ENCODE results near the gene MBTD1. TPM values are rescaled to one million over a fixed set of nuclear protein-coding genes. Genes with fewer than 3 reads are reported as not detected.

Gene MBTD1
- total and polyA plus RNA-seq, 9 of the 15 experiments (the other 6 are each of a cell fraction or from before 2014, with no cell fraction given) = 2.1 to 26.3 (median 13.3) TPM

DNA sequence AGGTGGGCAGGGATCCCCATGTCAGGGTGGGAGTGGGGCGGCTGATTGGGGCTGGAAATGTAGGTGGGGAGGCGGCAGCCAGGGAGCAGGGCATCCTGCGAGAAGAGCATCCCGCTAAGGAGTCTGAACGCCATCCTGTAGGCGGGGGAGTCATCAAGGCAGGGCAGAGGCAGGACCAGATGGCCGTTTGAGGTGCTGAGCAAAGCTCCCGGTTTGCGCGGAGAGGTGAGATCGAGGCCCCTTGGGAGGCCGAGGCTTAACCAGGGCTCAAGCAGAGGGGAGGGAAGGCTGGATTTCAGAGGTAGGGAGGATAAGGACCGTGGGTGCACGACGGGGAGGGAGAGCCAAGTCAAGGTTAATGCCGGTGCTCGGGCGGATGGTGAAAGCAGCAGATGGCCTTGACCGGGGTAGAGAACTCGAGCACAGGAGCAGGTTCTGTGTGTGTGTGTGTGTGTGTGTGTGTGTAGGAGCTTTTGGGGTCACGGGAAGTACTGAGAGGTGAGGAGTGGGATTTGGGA, 94.1 kb downstream of the MBTD1 start (continued):
- TF ChIP-seq SIX5 (IDR thresholded peaks at IDR 0.05; ENCODE audit: borderline replicate concordance in 1 of 2, insufficient read depth in 1 of 2, low read depth in 1 of 2, low read length in 2 of 2) (no peak), POLR3G (IDR thresholded peaks at IDR 0.05; ENCODE audit: extremely low read depth, insufficient read length, insufficient replicate concordance) (no peak), NFRKB (IDR thresholded peaks at IDR 0.05; ENCODE audit: low read depth) (no peak), ZFP30 (CRISPR knock-in tag; IDR thresholded peaks at IDR 0.05; ENCODE audit: borderline replicate concordance) (no peak), STAT5A (IDR thresholded peaks at IDR 0.05; ENCODE audit: borderline replicate concordance, low read length) (no peak), ELF2 (CRISPR knock-in tag; IDR thresholded peaks at IDR 0.05) (no peak), FOXJ3 (CRISPR knock-in tag; IDR thresholded peaks at IDR 0.05) (no peak), JUNB (CRISPR knock-in tag; conservative IDR thresholded peaks at IDR 0.05) (no peak), CBX3 (IDR thresholded peaks at IDR 0.05; ENCODE audit: borderline replicate concordance in 1 of 2, low read length in 2 of 2) (no peak), FIP1L1 (IDR thresholded peaks at IDR 0.05; ENCODE audit: low read depth, low read length, poor library complexity, severe bottlenecking) (no peak), ZFX (CRISPR knock-in tag; IDR thresholded peaks at IDR 0.05) (no peak), TAF7 (tag; IDR thresholded peaks at IDR 0.05) (no peak), ELF4 (CRISPR knock-in tag; IDR thresholded peaks at IDR 0.05) (peak; percentile 94), MTF1 (CRISPR knock-in tag; IDR thresholded peaks at IDR 0.05; ENCODE audit: borderline replicate concordance) (no peak)
- TF ChIP-seq, protein P1, sequence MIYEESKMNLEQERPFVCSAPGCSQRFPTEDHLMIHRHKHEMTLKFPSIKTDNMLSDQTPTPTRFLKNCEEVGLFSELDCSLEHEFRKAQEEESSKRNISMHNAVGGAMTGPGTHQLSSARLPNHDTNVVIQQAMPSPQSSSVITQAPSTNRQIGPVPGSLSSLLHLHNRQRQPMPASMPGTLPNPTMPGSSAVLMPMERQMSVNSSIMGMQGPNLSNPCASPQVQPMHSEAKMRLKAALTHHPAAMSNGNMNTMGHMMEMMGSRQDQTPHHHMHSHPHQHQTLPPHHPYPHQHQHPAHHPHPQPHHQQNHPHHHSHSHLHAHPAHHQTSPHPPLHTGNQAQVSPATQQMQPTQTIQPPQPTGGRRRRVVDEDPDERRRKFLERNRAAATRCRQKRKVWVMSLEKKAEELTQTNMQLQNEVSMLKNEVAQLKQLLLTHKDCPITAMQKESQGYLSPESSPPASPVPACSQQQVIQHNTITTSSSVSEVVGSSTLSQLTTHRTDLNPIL (CRISPR knock-in tag; IDR thresholded peaks at IDR 0.05) = no peak
- TF ChIP-seq, protein P2, sequence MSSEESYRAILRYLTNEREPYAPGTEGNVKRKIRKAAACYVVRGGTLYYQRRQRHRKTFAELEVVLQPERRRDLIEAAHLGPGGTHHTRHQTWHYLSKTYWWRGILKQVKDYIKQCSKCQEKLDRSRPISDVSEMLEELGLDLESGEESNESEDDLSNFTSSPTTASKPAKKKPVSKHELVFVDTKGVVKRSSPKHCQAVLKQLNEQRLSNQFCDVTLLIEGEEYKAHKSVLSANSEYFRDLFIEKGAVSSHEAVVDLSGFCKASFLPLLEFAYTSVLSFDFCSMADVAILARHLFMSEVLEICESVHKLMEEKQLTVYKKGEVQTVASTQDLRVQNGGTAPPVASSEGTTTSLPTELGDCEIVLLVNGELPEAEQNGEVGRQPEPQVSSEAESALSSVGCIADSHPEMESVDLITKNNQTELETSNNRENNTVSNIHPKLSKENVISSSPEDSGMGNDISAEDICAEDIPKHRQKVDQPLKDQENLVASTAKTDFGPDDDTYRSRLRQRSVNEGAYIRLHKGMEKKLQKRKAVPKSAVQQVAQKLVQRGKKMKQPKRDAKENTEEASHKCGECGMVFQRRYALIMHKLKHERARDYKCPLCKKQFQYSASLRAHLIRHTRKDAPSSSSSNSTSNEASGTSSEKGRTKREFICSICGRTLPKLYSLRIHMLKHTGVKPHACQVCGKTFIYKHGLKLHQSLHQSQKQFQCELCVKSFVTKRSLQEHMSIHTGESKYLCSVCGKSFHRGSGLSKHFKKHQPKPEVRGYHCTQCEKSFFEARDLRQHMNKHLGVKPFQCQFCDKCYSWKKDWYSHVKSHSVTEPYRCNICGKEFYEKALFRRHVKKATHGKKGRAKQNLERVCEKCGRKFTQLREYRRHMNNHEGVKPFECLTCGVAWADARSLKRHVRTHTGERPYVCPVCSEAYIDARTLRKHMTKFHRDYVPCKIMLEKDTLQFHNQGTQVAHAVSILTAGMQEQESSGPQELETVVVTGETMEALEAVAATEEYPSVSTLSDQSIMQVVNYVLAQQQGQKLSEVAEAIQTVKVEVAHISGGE (CRISPR knock-in tag; IDR thresholded peaks at IDR 0.05) = no peak
- TF ChIP-seq, protein P3, sequence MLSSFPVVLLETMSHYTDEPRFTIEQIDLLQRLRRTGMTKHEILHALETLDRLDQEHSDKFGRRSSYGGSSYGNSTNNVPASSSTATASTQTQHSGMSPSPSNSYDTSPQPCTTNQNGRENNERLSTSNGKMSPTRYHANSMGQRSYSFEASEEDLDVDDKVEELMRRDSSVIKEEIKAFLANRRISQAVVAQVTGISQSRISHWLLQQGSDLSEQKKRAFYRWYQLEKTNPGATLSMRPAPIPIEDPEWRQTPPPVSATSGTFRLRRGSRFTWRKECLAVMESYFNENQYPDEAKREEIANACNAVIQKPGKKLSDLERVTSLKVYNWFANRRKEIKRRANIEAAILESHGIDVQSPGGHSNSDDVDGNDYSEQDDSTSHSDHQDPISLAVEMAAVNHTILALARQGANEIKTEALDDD (IDR thresholded peaks at IDR 0.05) = no peak
- TF ChIP-seq, protein P4, sequence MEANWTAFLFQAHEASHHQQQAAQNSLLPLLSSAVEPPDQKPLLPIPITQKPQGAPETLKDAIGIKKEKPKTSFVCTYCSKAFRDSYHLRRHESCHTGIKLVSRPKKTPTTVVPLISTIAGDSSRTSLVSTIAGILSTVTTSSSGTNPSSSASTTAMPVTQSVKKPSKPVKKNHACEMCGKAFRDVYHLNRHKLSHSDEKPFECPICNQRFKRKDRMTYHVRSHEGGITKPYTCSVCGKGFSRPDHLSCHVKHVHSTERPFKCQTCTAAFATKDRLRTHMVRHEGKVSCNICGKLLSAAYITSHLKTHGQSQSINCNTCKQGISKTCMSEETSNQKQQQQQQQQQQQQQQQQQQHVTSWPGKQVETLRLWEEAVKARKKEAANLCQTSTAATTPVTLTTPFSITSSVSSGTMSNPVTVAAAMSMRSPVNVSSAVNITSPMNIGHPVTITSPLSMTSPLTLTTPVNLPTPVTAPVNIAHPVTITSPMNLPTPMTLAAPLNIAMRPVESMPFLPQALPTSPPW (CRISPR knock-in tag; IDR thresholded peaks at IDR 0.05) = no peak
- TF ChIP-seq, protein P5, sequence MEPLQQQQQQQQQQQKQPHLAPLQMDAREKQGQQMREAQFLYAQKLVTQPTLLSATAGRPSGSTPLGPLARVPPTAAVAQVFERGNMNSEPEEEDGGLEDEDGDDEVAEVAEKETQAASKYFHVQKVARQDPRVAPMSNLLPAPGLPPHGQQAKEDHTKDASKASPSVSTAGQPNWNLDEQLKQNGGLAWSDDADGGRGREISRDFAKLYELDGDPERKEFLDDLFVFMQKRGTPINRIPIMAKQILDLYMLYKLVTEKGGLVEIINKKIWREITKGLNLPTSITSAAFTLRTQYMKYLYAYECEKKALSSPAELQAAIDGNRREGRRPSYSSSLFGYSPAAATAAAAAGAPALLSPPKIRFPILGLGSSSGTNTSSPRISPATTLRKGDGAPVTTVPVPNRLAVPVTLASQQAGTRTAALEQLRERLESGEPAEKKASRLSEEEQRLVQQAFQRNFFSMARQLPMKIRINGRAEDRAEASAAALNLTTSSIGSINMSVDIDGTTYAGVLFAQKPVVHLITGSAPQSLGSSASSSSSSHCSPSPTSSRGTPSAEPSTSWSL (CRISPR knock-in tag; IDR thresholded peaks at IDR 0.05; ENCODE audit: borderline replicate concordance) = no peak
